SK-N-SH treated with all-trans-retinoic acid at 6 μM for 48 hours (cell line): ENCODE data around the gene SETDB1.

Source experiments
- ATAC-seq: fragments of 200-7000 bp; cut with Tn5 transposase; 3 replicates; pipeline ENCODE4 v1.9.1; 2020; ENCODE audit warnings: mild to moderate bottlenecking, moderate library complexity
- ARNTL ChIP-seq: fragments of 450-650 bp; formaldehyde crosslinking; IDR thresholded peaks from 2 replicates; pipeline ENCODE4 v1.5.0; 2020; ENCODE audit warnings: low read depth, mild to moderate bottlenecking, moderate library complexity, borderline replicate concordance
- CSDC2 ChIP-seq: fragments of 250-450 bp; sonication (Bioruptor Pico); IDR thresholded peaks from 2 replicates; pipeline ENCODE4 v1.5.0; 2020; ENCODE audit warnings: mild to moderate bottlenecking, moderate library complexity
- ESRRG ChIP-seq: fragments of 250-450 bp; sonication (Bioruptor Pico); IDR thresholded peaks from 2 replicates; pipeline ENCODE4 v1.6.1; 2021; ENCODE audit warnings: mild to moderate bottlenecking
- GLIS3 ChIP-seq: fragments of 250-450 bp; sonication (Bioruptor Pico); IDR thresholded peaks from 2 replicates; pipeline ENCODE4 v1.5.0; 2020; ENCODE audit warnings: mild to moderate bottlenecking, moderate library complexity
- OSR1 ChIP-seq: fragments of 250-450 bp; sonication (Bioruptor Pico); IDR thresholded peaks from 2 replicates; pipeline ENCODE4 v1.8.0; 2022; ENCODE audit warnings: moderate library complexity, mild to moderate bottlenecking, inconsistent platforms
- RARB ChIP-seq: fragments of 250-450 bp; sonication (Bioruptor Pico); IDR thresholded peaks from 2 replicates; pipeline ENCODE4 v1.8.0; 2021; ENCODE audit warnings: mild to moderate bottlenecking, moderate library complexity
- SNAI2 ChIP-seq: fragments of 250-450 bp; sonication (Bioruptor Pico); IDR thresholded peaks from 2 replicates; pipeline ENCODE4 v1.5.0; 2020; ENCODE audit warnings: mild to moderate bottlenecking, moderate library complexity
- TCF4 ChIP-seq: fragments of 250-450 bp; sonication (Bioruptor Pico); IDR thresholded peaks from 2 replicates; pipeline ENCODE4 v1.8.0; 2021; ENCODE audit warnings: mild to moderate bottlenecking, moderate library complexity, borderline replicate concordance
- TOX ChIP-seq: fragments of 250-450 bp; sonication (Bioruptor Pico); IDR thresholded peaks from 2 replicates; pipeline ENCODE4 v1.8.0; 2021; ENCODE audit warnings: mild to moderate bottlenecking, moderate library complexity, borderline replicate concordance
- ZFP3 ChIP-seq: fragments of 250-450 bp; sonication (Bioruptor Pico); IDR thresholded peaks from 2 replicates; pipeline ENCODE4 v1.5.0; 2020; ENCODE audit warnings: mild to moderate bottlenecking, moderate library complexity
- ZNF565 ChIP-seq: fragments of 450-650 bp; formaldehyde crosslinking; conservative IDR thresholded peaks from 2 replicates; pipeline ENCODE4 v1.5.0; 2020; ENCODE audit warnings: low read depth, mild to moderate bottlenecking, moderate library complexity
- ZNF8 ChIP-seq: fragments of 450-650 bp; formaldehyde crosslinking; IDR thresholded peaks from 2 replicates; pipeline ENCODE4 v1.5.0; 2020; ENCODE audit warnings: mild to moderate bottlenecking, moderate library complexity
- TF ChIP-seq, protein P1 (sequence below): fragments of 250-450 bp; sonication (Bioruptor Pico); IDR thresholded peaks from 2 replicates; pipeline ENCODE4 v1.5.0; 2020; ENCODE audit warnings: mild to moderate bottlenecking, moderate library complexity
- TF ChIP-seq, protein P2 (sequence below): fragments of 250-450 bp; sonication (Bioruptor Pico); IDR thresholded peaks from 2 replicates; pipeline ENCODE4 v1.5.1; 2020; ENCODE audit warnings: low read depth, mild to moderate bottlenecking, moderate library complexity
- TF ChIP-seq, protein P3 (sequence below): fragments of 250-450 bp; sonication (Bioruptor Pico); IDR thresholded peaks from 2 replicates; pipeline ENCODE4 v1.8.0; 2020; ENCODE audit warnings: mild to moderate bottlenecking, moderate library complexity, borderline replicate concordance
- TF ChIP-seq, protein P4 (sequence below): fragments of 250-450 bp; sonication (Bioruptor Pico); IDR thresholded peaks from 2 replicates; pipeline ENCODE4 v1.8.0; 2021; ENCODE audit warnings: low read depth, mild to moderate bottlenecking, moderate library complexity, borderline replicate concordance
- TF ChIP-seq, protein P5 (sequence below): fragments of 250-450 bp; sonication (Bioruptor Pico); IDR thresholded peaks from 2 replicates; pipeline ENCODE4 v1.5.1; 2021; ENCODE audit warnings: mild to moderate bottlenecking, moderate library complexity

Gene SETDB1

DNA sequence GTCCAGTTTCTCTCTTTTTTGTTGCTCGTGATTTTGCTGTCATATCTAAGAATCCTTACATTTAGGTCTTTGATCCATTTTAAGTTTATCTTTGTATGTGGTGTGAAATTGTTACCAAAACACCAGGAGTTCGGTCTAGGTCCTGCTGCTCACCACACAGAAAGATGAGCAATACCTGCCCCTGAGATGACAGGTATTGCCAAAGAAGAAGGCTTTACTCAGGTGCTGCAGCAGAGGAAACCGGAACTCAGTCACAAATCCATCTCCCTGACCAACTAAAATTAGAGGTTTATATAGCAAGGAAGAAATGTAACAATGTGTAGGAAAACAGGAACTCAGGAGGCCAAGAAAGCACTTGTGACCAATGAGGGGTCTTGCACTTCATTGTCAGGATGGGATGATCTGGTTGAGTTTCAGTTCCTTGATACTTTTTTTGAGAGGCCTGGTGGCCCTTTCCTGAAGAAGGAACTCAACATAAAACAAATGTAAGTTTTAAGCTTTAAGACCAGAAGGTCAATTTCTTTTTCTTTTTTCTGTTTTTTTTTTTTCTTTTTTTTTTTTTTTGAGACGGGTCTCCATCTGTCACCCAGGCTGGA, 16.5 kb upstream of the SETDB1 start:
- ATAC-seq, result no peak
- no peak for TF ChIP-seq RARB (CRISPR knock-in tag)
- no peak for TF ChIP-seq OSR1 (CRISPR knock-in tag)
- TF ChIP-seq ZNF565 (CRISPR knock-in tag), result no peak
- TF ChIP-seq, protein P1, sequence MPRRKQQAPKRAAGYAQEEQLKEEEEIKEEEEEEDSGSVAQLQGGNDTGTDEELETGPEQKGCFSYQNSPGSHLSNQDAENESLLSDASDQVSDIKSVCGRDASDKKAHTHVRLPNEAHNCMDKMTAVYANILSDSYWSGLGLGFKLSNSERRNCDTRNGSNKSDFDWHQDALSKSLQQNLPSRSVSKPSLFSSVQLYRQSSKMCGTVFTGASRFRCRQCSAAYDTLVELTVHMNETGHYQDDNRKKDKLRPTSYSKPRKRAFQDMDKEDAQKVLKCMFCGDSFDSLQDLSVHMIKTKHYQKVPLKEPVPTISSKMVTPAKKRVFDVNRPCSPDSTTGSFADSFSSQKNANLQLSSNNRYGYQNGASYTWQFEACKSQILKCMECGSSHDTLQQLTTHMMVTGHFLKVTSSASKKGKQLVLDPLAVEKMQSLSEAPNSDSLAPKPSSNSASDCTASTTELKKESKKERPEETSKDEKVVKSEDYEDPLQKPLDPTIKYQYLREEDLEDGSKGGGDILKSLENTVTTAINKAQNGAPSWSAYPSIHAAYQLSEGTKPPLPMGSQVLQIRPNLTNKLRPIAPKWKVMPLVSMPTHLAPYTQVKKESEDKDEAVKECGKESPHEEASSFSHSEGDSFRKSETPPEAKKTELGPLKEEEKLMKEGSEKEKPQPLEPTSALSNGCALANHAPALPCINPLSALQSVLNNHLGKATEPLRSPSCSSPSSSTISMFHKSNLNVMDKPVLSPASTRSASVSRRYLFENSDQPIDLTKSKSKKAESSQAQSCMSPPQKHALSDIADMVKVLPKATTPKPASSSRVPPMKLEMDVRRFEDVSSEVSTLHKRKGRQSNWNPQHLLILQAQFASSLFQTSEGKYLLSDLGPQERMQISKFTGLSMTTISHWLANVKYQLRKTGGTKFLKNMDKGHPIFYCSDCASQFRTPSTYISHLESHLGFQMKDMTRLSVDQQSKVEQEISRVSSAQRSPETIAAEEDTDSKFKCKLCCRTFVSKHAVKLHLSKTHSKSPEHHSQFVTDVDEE, result no peak
- TF ChIP-seq, all 23 proteins: peak for 0

DNA sequence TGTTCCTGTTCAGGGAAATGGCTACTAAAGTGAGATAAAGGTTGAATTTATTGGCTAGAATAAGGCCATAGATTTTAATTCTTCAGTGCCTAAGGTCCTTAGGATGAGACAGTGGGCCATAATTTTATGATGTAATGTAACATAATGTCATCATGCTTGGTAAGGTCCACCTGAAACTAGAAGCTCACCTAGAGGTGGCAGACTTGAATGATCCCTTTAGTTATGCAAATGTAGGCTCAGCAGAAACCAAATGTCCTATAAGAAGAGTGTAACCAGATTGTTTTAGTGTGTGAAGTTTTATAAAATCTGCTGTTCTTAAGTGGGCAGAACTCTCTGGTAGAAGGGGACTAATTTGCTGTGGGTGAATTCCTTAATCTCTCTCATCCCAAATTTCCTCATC, 13.5 kb upstream of the SETDB1 start:
- ATAC-seq, result no peak
- no peak for TF ChIP-seq TOX (CRISPR knock-in tag)
- TF ChIP-seq ESRRG (CRISPR knock-in tag), result no peak
- TF ChIP-seq CSDC2 (CRISPR knock-in tag), result no peak
- TF ChIP-seq, protein P1, result no peak
- no peak for TF ChIP-seq ARNTL (CRISPR knock-in tag)
- TF ChIP-seq SNAI2, result no peak
- no peak for TF ChIP-seq OSR1 (CRISPR knock-in tag)
- TF ChIP-seq ZNF565 (CRISPR knock-in tag), result no peak
- TF ChIP-seq, protein P2, sequence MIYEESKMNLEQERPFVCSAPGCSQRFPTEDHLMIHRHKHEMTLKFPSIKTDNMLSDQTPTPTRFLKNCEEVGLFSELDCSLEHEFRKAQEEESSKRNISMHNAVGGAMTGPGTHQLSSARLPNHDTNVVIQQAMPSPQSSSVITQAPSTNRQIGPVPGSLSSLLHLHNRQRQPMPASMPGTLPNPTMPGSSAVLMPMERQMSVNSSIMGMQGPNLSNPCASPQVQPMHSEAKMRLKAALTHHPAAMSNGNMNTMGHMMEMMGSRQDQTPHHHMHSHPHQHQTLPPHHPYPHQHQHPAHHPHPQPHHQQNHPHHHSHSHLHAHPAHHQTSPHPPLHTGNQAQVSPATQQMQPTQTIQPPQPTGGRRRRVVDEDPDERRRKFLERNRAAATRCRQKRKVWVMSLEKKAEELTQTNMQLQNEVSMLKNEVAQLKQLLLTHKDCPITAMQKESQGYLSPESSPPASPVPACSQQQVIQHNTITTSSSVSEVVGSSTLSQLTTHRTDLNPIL (CRISPR knock-in tag), result no peak
- TF ChIP-seq TCF4 (CRISPR knock-in tag), result no peak
- TF ChIP-seq, protein P3, sequence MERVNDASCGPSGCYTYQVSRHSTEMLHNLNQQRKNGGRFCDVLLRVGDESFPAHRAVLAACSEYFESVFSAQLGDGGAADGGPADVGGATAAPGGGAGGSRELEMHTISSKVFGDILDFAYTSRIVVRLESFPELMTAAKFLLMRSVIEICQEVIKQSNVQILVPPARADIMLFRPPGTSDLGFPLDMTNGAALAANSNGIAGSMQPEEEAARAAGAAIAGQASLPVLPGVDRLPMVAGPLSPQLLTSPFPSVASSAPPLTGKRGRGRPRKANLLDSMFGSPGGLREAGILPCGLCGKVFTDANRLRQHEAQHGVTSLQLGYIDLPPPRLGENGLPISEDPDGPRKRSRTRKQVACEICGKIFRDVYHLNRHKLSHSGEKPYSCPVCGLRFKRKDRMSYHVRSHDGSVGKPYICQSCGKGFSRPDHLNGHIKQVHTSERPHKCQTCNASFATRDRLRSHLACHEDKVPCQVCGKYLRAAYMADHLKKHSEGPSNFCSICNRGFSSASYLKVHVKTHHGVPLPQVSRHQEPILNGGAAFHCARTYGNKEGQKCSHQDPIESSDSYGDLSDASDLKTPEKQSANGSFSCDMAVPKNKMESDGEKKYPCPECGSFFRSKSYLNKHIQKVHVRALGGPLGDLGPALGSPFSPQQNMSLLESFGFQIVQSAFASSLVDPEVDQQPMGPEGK (CRISPR knock-in tag), result no peak
- TF ChIP-seq, protein P4, sequence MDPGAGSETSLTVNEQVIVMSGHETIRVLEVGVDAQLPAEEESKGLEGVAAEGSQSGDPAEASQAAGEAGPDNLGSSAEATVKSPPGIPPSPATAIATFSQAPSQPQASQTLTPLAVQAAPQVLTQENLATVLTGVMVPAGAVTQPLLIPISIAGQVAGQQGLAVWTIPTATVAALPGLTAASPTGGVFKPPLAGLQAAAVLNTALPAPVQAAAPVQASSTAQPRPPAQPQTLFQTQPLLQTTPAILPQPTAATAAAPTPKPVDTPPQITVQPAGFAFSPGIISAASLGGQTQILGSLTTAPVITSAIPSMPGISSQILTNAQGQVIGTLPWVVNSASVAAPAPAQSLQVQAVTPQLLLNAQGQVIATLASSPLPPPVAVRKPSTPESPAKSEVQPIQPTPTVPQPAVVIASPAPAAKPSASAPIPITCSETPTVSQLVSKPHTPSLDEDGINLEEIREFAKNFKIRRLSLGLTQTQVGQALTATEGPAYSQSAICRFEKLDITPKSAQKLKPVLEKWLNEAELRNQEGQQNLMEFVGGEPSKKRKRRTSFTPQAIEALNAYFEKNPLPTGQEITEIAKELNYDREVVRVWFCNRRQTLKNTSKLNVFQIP (CRISPR knock-in tag), result no peak
- TF ChIP-seq, protein P5, sequence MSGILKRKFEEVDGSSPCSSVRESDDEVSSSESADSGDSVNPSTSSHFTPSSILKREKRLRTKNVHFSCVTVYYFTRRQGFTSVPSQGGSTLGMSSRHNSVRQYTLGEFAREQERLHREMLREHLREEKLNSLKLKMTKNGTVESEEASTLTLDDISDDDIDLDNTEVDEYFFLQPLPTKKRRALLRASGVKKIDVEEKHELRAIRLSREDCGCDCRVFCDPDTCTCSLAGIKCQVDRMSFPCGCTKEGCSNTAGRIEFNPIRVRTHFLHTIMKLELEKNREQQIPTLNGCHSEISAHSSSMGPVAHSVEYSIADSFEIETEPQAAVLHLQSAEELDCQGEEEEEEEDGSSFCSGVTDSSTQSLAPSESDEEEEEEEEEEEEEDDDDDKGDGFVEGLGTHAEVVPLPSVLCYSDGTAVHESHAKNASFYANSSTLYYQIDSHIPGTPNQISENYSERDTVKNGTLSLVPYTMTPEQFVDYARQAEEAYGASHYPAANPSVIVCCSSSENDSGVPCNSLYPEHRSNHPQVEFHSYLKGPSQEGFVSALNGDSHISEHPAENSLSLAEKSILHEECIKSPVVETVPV (CRISPR knock-in tag), result no peak
- no peak for TF ChIP-seq ZNF8
- TF ChIP-seq RARB (CRISPR knock-in tag), result no peak
- no peak for TF ChIP-seq ZFP3 (CRISPR knock-in tag)
- TF ChIP-seq GLIS3 (CRISPR knock-in tag), result no peak
- TF ChIP-seq, all 23 proteins: peak for 0
